GM19239 (cell line): ENCODE measurements around the gene TMEM170B.

Source experiments
- DNase-seq: peaks from one replicate; pipeline ENCODE4 v3.0.0; 2011; ENCODE audit warnings: low spot score; ENCODE audit not compliant: insufficient read length
- FAIRE-seq: peaks from 2 replicates; lab custom pipeline; 2011; peaks lifted over from hg19 to GRCh38; lab: Jason Lieb, UNC

The TMEM170B gene

GRCh38 chr6:11609324-11610071 is 71.9 kb downstream of the TMEM170B start:
- DNase-seq (no peak), FAIRE-seq (no peak)

GRCh38 chr6:11613336-11613735 is 75.8 kb downstream of the TMEM170B start:
- DNase-seq (no peak), FAIRE-seq (no peak)

- FAIRE-seq (no peak), DNase-seq (no peak)
Observed at GRCh38 chr6:11613858-11614257, 76.3 kb downstream of the TMEM170B start.

- FAIRE-seq (no peak), DNase-seq (no peak)
Observed at GRCh38 chr6:11614534-11615213, 77.1 kb downstream of the TMEM170B start.

DNA sequence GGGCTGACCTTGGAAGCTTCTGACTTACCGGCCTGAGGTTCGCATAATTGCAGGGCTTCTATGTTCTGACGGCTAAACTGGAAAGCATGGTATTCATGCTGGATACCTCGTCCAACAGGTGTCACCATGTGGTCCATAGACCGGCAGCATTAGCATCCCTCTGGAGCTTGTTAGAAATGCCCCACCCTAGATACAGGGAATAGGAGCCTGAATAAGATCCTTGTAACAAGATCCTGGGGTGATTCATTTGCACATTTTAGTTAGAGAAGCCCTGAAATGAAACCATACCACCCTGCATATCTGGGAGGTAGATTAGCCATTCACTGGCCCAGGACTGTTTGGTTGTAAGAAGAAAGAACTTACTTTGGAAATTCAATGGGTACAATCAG is 77.7 kb downstream of the TMEM170B start:
- FAIRE-seq (no peak), DNase-seq (no peak)

DNA sequence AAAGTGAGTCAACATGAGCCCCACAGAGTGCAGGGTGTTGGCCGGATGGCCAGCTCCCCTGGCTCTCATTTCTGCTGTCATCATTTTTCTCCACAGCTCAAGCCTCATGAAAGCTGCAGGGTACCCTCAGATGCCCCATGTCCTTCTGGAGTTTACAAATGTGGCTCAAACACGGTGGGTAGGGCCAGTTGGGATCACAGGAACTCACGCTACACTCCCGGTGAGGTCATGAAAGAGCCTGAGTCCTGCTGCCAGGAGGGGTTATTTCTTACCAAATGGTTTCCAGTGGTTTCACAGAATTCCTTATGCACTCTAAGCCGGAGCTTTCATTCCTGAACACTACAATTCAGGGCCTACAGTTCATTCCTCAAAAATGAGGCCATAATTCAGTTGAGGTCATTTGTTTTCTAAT is 78.7 kb downstream of the TMEM170B start:
- FAIRE-seq = no peak
- DNase-seq = no peak

DNA sequence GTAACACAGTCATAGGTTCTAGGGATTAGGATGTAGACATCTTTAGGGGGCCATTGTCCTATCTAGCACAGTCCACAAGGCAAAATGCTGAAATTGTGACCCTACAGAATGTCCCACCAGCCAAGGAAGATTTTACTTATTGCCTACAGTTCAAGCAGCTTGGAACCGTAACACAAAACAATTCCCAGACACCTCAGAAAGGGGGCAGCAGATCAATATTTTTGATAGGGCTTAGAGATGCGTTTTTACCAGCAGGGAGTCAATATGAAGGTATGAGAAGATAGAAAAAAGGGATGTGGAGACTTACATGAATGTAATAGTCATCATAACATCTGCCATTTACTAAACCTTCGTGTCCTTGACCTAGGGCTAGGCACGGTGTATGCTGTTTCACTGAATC is 81.0 kb downstream of the TMEM170B start:
- DNase-seq (no peak), FAIRE-seq (peak; percentile 77)

GRCh38 chr6:11621119-11621518 is 83.6 kb downstream of the TMEM170B start:
- no peak for DNase-seq
- no peak for FAIRE-seq

GRCh38 chr6:11622156-11622555 is 84.6 kb downstream of the TMEM170B start:
- DNase-seq = no peak
- no peak for FAIRE-seq

GRCh38 chr6:11623272-11623671 is 85.7 kb downstream of the TMEM170B start:
- no peak for DNase-seq
- FAIRE-seq = no peak

DNA sequence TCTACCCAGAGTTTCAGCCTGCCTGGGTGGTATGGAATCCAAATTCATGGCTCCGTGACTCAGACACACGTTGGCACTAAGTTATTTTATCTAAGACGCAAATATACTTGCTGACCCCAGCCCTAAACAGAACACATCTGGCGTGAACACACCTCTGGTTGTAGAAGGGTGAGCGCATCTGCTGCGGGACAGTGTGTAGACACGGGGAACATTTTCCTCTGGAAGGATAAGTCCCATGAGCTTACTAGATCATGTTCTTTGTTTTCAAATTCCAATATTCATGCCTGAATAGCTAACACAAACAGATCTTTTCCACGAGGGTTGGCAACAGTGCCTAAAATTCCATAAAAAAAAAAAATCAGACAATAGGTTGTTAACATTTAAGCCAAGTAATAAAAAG is 87.8 kb downstream of the TMEM170B start:
- FAIRE-seq = no peak
- no peak for DNase-seq

- FAIRE-seq (no peak), DNase-seq (no peak)
Observed at GRCh38 chr6:11626356-11626755, 88.8 kb downstream of the TMEM170B start.

DNA sequence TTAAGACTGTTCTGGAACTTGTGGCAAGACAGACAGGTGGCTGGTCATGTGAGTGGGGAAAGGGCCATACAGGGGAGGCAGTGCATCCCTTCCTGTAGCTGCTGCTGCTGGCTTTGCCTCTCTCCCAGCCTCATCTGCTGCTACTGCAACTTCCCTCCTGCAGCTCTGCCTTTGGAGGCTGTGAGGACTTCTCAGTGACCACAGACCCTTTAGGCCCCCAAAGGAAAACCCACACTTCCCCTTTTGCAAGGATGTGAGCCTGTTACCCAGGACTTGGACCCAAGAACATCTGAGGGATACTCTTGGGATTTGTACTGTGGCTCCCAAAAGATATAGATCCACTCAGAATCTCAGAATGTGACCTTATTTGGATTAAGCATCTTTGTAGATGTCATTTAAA is 91.0 kb downstream of the TMEM170B start:
- DNase-seq = no peak
- no peak for FAIRE-seq

DNA sequence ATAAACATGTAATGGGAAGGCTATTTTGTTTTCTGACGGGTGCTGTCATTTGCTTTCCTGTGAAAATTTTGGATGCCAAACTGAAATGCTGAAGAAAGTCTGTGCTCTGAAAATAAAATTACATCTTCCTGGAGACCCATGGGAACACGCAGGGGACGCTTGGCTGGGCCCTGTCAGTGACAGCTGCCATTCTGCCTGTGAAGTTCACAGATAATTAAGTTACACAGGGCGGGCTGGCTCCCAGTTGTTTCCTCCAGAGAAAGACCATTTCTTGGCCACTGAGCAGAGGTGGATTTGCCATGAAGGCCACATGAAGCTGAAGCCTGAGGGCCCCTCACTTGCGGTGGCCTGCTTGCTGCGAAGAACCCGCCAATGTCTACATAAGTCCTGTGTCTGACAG is 93.5 kb downstream of the TMEM170B start:
- DNase-seq (no peak), FAIRE-seq (no peak)

DNA sequence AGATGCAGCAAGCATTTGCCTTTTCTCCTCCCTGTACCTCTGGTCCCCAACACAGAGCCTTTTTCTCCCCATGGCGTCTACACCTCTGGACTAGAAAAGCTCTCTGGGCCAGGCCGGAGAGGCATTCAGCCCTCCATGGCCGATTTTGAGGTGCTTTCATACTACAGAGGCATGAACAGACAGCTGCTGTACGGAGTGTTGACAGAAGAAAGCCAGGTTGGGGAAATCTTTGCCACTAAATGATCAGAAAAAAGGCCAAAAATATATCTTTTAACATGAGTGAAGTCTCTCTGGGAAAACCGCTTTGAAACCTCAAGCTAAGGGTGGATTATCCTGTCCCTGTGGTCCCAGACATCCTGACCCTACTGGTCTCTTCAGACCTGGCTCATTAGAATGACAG is 94.0 kb downstream of the TMEM170B start:
- FAIRE-seq (no peak), DNase-seq (no peak)

GRCh38 chr6:11632231-11632630 is 94.7 kb downstream of the TMEM170B start:
- no peak for DNase-seq
- FAIRE-seq = no peak

GRCh38 chr6:11632795-11633511 is 95.4 kb downstream of the TMEM170B start:
- DNase-seq = no peak

More at GRCh38 chr6:11632795-11633511, 95.4 kb downstream of the TMEM170B start:
- no peak for FAIRE-seq
